Measurements from ENCODE around the gene SPINDOC.
A peak's percentile ranks its signal among the peaks of the same experiment; 100 is the strongest.
"Not testable (repeated sequence)": the region's sequence is repeated elsewhere in the genome, so short reads cannot be mapped to it uniquely, and the experiment has no call there.

The SPINDOC gene

DNA sequence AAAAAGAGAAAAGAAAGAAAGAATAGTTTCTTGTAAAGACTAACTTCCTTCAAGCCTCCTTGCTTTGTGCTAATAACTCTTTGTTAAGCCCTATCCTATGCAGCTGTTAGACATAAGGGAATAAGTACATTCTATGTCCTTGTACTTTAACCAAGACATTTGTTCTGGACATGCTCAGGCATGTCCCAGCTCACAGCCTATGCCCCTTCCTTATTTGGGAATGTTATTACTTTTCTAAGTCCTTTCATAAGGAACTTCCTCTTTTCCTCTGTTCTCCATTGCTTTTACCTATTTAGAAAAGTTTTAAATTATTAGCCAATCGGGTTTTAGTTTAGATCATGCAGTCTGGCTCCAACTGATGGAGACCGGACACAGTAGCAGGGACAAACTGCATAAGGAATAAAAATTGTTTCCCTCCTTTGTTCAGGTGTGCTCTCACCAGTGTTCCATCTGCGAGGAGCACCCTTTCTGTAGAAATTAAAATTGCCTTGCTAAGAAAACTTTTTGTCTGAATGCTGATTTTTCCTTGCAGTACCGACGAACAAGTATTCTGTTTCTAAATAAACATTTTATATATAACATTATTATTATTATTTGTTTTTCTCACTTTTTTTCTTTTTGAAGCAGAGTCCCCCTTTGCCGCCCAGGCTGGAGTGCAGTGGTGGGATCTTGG, 21.6 kb upstream of the SPINDOC start:
- DNase-seq: no peak

DNA sequence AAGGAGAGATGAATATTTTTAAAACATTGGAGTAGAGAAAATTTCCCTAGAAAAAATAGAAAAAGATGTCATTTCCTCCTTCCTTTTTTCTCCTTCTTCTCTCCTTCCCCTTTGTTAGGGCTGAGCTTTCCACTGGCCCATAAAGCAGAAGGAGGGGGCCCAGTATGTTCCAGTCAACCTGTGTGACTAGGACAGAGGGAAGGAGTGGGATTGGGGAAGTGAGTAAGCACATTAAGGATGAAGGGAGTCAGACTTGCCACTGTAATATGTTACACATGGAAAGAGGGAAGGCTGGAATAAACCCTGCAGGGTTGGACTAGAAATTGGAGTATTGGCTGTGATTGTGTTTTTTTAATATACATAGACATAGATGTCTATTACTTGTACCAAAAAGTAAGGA, 20.1 kb upstream of the SPINDOC start:
- no peak for DNase-seq

DNA sequence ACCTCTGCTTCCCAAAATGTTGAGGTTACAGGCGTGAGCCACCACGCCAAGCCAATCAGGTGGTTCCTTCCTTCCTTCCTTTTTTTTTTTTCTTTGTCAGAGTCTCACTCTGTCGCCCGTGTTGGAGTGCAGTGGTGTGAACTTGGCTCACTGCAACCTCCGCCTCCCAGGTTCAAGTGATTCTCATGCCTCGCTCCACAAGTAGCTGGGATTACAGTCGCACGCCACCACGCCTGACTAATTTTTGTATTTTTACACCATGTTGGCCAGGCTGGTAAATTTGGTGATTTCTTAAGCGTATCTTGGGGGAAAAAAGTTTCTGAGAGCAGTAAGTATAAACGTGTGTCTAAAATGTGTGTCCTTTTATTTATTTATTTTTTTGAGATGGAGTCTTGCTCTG, 18.2 kb upstream of the SPINDOC start:
- DNase-seq: no peak

DNA sequence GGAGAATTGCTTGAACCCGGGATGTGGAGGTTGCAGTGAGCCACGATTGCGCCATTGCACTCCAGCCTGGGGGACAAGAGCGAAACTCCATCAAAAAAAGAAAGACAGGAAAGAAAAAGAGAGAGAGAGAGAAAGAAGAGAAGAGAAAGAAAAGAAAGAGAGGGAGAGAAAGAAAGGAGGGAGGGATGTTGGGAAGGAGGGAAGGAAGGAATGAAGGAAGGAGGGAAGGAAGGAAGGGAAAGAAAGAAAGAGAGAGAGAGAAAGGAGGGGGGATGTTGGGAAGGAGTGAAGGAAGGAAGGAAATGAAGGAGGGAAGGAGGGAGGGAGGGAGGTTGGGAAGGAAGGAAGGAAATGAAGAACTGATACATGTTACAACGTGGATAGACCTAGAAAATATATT, 12.3 kb upstream of the SPINDOC start:
- DNase-seq: no peak

DNA sequence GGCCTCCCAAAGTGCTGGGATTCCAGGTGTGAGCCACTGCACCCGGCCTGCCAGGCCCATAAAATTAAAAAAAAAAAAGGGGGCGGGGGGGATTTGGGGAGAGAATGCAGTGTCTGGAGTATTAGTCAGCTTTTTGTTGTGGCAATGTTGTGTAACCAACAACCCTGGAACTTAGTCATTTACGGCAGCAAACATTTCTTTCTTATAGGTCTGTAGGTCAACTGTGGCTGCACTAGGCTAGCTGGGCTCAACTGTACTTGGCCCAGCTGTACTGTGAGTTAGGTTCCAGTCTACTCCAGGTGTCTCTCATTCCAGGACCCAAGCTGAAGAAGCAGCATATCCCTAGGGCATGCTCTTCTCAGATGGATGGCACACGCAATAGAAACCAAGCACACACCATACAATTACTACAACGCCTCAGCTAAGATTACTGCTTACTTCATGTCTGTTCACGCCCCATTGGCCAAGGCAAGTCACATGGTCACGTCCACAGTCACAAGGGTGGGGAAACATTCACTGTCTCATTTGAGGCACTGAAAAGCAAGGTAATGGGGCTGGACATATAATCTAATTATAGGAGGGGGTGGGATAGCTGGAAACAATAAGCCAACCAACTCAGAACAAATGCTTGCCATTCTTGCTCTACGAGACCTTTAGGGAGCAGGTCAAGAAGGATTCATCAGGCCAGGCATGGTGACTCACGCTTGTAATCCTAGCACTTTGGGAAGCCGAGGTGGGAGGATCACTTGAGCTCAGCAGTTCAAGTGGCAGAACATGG, 10.4 kb upstream of the SPINDOC start:
- no peak for DNase-seq

DNA sequence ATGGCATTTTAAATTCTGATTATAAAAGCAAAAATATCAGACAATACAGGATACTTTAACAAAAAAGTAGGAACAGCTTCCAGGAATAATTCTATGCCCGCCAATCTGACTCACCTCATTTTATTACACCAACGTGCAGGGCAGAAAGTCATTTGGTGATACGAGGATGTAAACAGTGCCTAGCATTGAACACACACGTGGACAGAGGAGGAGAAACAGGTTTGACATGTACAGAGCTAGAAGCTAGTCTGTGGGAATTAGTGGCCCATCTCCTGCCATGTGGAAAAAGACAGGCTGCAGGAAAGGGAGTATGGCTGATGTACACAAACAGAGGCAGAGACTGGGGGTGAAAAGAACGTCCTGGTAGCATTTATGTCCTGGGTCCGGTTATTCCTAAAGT, 9.0 kb upstream of the SPINDOC start:
- DNase-seq: no peak

DNA sequence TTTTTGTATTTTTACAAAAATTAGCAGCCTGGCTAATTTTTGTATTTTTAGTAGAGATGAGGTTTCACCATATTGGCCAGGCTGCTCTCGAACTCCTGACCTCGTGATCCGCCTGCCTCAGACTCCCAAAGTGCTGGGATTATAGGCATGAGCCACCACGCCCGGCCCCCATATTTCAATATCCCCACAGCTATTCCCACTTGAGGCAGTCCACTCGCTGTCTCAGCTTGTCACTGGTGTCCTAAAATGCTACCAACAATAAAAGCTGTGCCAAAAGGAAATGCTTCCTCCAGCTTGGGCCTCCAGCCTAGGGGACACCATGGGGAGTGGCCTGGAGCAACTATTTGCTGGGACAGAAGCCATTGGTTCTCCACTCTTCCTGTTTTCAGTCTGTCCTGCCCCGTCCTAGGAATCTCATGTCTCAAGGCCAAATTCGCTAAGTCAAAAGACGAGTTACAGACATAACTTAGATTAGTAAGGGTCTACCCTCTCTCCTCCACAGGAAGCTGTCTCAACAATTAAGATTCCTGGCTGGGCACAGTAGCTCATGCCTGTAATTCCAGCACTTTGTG, 7.3 kb upstream of the SPINDOC start:
- DNase-seq: no peak

DNA sequence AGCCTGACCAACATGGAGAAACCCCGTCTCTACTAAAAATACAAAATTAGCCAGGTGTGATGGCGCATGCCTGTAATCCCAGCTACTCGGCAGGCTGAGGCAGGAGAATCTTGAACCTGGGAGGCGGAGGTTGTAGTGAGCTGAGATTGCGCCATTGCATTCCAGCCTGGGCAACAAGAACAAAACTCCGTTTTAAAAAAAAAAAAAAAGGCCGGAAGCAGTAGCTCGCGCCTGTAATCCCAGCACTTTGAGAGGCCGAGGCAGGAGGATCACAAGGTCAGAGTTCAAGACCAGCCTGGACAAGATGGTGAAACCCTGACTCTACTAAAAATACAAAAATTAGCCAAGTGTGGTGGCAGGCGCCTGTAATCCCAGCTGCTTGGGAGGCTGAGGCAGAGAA, 2.9 kb upstream of the SPINDOC start:
- not testable (repeated sequence) for DNase-seq

DNA sequence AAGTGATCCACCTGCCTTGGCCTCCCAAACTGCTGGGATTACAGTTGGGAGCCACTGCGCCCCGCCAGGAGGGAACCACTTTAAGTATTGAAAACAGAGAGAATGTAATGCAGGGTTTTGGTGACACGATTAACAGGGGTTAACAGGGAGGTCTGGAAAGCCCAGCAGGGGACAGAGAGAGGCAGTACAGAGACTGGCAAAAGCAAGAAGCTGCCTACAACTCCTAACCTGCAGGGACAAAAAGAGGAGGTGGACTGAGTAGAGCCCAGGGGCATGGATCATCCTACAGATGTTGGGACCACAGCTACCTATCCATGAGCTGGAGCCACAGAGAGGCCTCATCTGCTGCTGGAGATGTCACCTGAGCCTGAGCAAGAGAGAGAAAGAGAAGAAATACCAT, 1.7 kb upstream of the SPINDOC start:
- DNase-seq: no peak

DNA sequence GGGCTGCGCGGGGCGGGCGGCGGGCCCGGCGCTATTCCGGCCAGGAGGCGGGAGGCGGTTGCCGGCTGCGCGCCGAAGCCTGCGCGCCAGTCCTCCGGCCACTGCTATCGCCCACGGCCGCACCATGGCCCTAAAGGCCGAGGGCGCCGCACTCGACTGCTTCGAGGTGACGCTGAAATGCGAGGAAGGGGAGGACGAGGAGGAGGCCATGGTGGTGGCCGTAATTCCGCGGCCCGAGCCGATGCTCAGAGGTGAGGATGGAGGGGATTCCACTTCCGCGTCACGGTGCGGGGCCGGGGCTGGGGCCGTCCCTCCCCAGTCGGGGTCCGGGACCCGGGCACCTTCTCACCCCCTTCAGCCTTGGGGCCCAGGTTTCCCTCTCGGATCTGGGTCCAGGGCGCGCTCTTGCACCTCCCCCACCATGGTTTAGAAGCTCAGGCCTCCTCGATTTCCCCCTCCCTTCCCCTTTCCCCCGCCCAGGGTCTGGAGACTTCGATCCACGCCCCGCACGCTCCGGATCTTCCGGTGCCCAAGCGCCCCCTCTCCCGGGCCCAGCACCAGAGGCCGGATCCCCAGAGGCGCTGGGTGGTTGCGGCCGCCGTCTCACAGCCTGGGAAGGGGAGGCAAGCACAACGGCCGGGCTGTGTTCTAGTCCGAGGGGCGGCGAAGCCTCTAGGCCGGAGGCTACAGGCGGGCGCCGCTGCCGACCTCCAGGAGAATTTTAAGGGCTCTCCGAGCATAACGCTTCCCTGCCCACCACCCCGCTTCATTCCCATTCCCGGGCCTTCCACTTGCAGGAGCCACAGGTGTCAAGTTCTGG, 517 bp downstream of the SPINDOC start:
- DNase-seq: peak; percentile 15

DNA sequence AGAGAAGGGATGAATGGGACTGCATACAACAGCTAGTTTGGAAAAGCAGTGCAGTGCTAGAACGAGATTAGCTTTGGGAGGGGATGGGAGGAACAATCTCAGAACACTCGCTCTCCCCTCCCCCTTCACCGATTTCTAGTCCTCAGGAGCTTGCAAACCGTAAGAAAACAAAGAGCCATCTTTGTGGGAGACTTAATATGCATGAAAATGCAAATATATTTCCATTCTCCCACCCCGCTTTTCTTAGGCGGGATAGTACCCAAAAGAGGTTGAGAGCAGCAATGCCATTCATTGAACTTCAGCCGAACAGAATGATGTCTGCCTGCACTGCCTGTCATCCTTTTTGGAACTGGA, 1.1 kb downstream of the SPINDOC start:
- DNase-seq: no peak

DNA sequence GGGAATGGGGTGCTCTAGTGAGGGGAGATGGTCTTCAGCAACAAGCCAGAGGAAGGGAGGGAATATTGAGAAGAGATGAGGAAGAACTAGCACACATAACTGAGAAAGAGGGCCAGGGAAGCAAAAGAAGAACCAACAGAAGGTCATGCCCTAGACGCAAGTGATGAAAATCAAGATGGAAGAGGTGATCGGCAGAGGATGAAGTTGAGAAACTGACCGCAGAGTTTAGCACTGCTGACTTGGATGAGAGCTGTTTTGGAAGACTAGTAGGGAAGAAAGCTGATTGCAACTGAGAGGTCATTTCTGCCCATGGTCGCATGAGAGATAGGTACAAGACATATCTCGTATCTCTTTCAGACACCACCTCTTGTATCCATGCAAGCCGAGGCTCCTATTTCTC, 2.9 kb downstream of the SPINDOC start:
- no peak for DNase-seq

DNA sequence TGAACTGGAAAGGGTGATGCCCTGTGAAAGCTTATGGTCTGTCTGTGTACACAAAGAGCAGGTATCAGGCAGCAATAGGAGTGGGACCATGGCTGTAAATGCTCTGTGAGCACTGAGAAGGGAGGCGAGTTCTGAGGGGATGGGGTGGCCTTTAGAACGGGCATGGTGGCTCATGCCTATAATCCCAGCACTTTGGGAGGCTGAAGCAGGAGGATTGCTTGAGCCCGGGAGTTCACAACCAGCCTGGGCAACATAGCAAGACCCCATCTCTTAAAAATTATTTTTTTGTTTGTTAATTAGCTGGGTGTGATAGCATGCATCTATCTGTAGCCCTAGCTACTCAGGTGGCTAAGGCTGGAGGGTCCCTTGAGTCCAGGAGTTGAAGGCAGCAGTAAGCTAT, 3.5 kb downstream of the SPINDOC start:
- DNase-seq: no peak

DNA sequence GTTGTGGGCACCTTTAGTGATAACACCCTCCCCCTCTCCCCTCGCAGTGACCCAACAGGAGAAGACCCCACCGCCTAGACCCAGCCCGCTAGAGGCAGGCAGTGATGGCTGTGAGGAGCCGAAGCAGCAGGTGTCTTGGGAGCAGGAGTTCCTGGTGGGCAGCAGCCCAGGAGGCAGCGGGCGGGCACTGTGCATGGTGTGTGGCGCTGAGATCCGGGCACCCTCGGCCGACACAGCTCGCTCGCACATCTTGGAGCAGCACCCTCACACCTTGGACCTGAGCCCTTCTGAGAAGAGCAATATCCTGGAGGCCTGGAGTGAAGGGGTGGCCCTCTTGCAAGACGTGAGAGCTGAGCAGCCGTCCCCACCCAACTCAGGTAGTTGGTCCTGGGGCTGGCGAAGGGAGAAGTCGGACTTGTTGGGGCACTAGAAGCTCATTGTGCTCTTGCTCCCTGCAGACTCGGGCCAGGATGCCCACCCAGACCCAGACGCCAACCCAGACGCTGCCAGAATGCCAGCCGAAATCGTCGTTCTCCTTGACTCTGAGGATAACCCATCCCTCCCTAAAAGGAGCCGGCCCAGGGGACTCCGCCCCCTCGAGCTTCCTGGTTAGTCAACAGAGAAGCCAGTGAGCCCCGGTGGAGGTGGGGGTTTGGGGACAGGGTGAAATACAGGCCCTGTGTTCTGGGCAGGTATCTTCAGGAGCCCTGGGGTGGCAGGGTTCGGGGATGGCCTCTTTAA, 4.7 kb downstream of the SPINDOC start:
- DNase-seq: no peak

DNA sequence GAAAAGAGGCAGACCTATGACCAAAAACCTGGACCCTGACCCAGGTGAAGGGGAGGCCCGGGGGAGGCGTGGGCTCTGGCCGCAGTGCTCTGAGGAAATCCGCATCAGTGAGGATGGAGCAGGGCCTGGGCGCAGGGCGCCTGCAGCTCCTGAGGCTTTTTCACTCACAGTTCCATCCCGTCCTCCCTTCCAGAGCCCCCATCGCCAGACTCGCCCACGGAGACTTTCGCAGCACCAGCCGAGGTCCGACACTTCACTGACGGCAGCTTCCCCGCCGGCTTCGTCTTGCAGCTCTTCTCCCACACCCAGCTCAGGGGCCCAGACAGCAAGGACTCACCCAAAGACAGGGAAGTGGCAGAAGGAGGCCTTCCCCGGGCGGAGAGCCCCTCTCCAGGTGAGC, 5.4 kb downstream of the SPINDOC start:
- DNase-seq: no peak

DNA sequence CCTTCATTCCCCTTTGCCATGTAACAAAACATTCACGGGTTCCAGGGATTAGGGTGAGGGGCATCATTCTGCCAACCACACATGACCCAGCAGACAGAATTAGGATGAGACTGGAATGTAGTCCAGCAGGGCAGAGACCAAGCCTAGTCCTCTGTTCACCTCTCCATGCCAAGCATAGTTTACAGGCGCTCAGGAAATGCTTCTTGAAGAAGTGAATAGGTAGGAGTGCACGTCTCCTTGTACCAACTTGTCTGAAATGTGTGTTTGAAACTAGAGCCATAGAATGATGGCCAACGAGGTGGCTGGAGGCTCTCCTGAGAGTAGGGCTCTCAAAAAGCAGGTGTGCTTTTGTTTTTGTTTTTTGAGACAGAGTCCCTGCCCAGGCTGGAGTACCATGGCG, 8.2 kb downstream of the SPINDOC start:
- no peak for DNase-seq

DNA sequence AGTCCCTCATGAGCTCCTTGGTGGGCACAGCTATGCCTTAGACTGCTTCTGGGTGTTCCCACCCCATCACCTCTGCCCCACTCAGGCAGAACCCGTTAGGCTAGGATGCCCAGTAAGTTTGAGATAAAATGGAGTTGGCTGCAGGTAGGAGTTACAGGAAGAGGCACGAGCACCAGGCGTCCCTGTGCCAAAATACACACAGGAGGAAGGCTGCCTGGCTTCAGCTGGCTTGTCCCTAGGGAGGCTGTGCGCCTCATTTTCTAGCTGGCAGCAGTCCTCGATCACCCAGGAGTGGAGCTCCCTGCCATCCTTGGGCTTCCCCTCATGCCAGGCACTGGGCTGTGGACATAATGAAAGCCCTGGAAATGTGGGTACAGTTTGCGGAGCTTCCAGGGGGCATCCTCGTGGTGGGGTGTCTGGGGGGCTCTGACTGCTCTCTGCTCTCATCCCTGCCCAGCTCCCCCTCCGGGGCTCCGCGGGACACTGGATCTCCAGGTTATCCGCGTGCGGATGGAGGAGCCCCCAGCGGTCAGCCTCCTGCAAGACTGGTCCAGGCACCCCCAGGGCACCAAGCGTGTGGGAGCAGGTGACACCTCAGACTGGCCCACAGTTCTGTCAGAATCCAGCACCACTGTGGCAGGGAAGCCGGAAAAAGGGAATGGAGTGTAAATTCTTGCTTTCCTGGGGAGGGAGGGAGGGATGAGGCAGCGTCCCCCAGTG, 13.4 kb downstream of the SPINDOC start:
- DNase-seq: no peak

DNA sequence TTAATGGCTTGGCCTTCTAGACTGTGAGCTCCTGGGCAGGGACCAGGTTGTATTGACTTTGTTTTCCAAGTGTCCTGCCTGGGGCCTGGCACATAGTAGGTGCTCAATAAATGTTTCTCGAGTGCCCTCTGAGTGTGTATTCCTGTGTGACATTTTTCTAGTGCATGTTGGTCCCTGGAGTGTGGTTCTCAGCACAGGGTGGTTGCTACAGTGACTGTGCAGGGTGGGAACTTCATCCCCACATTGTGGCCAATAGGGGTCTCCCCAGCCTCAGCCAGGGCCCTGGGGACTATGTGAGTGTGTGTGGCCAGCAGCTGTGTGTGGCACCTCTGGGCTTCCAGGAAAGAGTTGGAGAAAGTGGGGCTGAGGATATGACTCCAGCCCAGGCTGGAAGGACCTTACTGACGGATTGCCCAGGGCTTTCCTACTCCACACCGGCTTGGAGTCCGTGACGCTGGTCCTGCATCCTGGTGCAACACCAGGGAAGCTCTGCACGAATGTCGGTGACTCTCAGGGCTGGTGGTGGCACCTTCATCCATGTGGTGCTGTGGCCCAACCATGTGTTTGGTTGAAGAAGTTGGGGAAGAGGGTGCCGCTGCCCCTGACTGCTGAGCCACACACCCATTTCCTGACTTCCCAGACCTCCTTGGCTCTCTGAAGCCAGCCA, 16.7 kb downstream of the SPINDOC start:
- no peak for DNase-seq

DNA sequence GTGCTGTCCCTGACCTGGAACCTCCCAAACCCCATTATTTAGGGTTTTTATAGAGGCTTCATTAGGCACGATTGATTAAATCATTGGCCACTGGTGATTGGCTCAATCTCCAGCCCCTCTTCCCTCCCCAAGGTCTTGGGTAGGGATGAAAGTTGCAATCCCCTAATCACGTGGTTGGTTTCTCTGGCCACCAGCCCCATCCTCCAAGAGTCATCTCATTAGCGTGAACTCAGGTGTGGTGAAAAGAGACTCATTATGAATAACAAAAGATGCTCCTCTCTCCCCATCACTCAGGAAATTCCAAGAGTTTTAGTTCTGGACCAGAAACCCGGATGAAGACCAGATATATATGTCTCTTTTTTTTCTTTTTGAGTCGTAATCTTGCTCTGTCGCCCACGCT, 18.1 kb downstream of the SPINDOC start:
- DNase-seq: no peak

DNA sequence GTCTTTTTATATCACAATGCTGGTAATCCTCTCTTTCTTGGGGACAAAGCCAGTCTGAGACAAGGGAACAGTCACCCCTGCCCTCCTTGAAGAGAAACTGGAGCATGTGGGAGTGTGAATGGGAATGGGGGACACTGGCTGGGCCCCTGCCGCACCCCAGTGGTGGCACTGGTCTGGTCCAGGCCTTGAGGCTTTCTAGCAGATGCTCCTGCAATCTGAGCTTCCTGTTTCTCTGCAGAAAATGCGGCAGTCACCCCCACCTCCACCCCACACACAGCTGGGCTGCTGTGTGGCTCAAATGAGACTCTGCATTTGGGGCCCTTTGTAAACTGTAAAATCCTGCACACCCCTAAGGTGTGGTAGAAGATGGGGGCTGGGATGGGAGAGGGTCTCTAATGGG, 19.1 kb downstream of the SPINDOC start:
- DNase-seq: no peak

DNA sequence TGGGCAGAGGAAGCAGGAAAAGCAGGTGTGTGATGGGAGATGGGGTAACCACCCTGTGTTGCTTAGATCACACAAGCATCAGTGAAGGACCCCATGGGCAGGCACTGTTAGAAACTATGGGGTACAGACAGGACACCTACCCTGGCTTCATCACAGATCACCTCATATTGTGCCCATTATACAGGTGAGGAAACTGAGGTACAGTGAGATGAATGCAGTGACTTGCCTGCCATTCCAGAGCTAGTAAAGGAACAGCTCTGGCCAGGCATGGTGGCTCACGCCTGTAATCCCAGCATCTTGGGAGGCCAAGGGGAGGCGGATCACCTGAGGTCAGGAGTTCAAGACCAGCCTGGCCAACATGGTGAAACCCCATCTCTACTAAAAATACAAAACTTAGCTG, 19.8 kb downstream of the SPINDOC start:
- no peak for DNase-seq

All from NCI-H774 (cell line).